ENCODE measurements around the gene SYT14.
A peak's percentile ranks its signal among the peaks of the same experiment; 100 is the strongest.
"Not testable (repeated sequence)": the region's sequence is repeated elsewhere in the genome, so short reads cannot be mapped to it uniquely, and the experiment has no call there.

SYT14 gene

GRCh38 chr1:210123924-210124589, 186.0 kb downstream of the SYT14 start:
- no peak for DNase-seq

GRCh38 chr1:210124736-210125135, 186.7 kb downstream of the SYT14 start:
- no peak for DNase-seq

DNA sequence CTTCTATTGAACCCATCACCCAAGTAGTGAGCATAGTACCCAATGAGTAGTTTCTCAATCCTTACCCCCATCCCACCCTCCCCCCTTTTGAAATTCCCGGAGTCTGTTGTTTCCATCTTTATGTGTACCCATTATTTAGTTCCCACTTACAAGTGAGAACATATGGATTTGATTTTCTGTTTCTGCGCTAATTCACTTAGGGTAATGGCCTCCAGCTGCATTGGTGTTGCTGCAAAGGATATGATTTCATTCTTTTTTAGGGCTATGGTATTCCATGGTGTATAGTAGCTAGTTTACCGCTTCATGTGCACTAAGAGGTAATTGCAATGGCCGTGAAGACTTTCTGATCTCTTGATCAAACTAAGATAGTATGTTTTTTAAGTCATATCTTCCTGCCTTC, 187.1 kb downstream of the SYT14 start:
- no peak for DNase-seq

DNA sequence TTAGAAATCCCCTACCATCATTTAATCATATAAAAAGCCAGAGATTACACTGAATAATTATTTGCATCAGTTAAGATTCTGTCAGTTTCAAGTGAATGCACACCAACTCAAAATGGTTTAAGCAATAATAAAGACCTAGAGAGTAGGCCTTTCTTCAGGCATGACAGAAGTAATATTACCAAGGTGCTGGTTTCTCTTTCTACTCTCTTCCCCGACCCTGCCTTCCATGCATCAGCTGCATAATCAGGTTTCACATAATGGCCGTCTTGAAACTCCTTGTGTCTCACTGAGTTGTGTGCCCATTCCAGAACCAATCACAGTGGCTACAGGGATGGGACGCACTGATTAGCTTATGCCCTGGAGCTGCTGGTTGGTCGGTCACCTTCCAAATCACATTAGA, 191.1 kb downstream of the SYT14 start:
- no peak for DNase-seq

DNA sequence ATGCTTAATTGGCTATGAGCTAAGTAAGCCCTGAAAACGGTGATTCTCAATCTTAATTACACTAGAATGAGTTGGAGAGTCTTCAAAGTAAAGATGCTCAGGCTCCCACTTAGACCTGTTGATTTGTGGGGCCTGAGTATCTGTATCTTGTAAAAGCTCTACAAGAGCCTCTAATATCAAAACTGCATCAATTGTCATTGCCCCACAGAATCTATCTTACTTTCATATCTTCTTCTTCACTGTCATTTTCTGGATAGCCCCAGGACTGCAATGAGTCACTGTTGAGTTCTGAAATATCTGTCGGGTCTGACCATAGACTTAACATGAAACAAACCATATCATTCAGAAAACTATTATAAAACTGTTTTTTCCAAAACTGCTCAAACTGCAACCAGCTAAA, 191.7 kb downstream of the SYT14 start:
- no peak for DNase-seq

GRCh38 chr1:210132582-210132981, 194.6 kb downstream of the SYT14 start:
- DNase-seq: no peak

DNA sequence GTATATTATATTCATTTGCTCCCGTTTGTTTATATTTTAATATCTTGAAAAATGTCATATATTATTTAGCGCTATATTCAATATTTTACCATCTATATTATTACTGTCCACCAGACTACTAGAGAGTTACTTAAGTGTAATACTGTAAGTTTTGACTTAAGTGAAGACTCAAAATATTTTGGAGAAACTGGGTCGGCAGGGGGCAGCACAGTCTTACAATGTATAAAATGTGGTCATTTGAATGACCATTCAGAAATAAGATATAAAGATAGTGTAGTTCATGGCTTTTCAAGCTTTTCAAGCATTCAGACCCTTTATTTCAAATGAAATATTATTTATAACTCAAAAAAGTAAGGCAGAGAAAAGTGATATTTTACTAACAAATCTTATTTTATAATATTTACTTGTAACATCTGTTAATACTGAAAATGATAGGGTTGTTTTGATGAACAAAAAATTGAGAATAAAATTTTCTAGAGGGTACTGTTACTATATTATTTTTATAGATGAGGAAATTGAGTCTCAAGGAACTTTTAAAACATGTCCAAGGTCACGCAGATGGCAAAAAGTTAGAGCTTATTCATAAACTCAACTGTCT, 205.5 kb downstream of the SYT14 start:
- DNase-seq: peak; percentile 61

- DNase-seq: no peak
These were observed 206.7 kb downstream of the SYT14 start for GRCh38 chr1:210144736-210145135.

DNA sequence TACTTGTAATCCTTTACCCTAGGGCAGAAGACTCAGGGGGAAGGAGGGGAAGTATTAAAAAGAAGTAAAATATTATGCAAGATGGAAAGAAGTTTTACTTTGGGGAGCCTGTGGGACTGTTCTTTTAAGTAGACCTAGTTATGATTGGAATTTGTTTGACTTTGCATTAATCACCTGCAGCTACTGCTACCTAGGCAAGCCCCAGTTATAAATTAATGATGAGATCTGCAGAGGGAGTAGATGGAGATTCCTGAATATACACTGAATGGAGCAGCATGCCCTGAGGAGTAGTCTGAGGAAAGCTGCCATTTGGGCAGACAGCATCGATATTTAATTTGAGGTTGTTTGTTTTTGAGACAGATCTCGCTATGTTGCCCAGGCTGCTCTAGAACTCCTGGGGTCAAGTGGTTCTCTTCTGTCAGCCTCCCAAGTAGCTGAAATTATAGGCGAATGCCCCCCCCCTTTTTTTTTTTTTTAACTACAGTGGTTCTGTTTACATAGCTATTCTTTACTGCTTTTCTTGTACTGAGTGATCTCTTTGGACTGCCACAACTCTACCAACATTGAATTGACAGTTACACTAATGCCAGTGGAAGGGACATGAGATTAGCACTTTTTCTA, 213.1 kb downstream of the SYT14 start:
- no peak for DNase-seq

DNA sequence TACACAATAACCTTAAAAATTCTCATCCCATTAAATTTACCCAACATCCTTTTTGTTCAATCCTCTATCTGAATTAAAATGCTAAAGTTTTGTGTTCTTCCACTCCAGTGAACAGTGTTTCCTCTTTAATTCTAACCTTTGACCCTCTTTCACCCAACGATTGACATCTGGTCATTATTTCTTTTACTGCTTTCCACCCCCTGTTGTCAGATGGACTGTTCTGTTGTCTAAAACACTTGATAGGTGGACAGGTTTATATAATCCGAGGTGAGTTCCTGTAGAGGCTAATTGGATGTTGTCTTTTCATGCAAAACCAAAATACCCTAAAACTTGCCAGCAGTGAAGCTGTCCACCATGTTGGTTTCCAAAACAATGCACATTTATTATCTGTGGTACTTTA, 221.2 kb downstream of the SYT14 start:
- DNase-seq: no peak

DNA sequence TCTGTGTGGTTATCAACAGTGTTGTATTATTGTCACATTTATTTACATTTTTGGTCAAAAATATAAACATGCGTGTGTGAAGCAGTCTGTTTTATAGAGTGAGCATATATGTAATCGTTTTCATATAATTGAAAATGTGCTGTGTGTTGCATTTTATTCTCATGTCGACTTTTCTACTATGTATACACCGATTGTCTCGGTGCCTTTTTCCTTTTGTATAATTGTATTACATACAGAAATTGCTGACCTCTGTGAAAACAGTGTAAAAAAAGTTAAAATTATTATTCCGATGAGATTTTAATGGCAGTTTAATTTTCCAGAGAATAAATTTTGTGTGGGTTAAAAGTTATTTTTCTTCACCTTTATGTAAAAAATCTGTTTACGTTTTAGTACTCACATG, 232.2 kb downstream of the SYT14 start:
- no peak for DNase-seq

- DNase-seq: no peak
These were observed 236.1 kb downstream of the SYT14 start for GRCh38 chr1:210174133-210174532.

DNA sequence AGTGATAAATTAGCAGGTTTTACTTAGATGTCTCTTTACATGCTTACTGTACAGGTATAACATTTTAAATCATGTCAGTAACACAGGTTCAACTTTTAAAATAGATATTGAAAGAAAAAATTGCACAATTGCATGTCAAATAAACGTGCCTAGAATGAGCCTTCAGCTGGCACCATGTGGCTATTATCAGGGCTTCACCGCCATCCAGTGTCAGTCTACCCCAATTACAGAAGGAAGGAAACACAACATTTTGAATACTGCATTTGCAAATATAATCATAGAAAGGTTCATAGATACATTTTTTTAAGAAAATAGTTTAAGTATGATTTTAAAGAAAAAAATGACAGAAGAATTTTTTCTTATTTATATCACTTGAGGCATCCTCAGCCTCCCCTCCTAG, 247.0 kb downstream of the SYT14 start:
- DNase-seq: no peak

GRCh38 chr1:210187849-210188606, 250.0 kb downstream of the SYT14 start:
- DNase-seq: peak; percentile 82

DNA sequence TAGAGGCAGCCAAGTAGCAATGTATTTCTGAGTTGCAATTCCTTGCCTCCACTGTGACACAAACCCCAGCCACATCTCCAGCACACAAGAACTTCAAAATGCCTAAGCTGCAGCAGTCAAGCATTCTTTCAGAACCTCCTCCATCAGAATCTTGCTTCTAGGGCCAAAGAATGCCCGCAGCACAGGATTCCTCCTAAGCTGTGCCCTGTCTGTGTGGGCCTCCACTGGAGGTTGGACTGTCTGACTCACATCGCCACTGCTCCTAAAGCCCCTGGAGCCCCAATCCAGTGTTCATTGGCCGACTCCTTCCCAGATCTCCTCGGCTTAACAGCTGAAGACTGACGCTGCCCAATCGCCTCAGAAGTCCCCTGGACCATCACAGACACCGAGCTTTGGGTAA, 251.4 kb downstream of the SYT14 start:
- no peak for DNase-seq

DNA sequence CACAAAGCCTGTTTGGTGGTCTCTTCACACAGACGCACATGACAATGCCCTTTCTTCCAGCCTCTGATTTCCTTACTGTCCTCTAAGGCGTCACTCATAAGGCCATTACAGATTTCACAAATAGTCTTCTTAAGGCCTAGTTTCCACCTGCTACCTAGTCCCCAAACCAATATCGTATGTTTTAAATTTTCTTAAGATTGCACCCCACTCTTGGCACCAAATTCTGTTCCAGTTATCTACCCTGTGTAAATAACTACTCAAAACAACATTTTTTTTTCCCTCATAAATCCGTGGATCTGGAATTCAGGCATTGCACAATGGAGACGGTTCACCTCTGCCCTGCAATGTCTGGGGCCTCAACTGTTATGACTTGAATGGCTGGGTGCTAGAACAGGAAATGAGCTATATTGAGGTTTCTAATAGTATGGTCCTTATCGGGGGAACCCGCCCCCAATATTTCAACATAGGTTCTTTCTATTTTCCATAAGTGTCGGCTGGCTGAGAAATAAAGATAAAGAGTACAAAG, 257.7 kb downstream of the SYT14 start:
- no peak for DNase-seq

DNA sequence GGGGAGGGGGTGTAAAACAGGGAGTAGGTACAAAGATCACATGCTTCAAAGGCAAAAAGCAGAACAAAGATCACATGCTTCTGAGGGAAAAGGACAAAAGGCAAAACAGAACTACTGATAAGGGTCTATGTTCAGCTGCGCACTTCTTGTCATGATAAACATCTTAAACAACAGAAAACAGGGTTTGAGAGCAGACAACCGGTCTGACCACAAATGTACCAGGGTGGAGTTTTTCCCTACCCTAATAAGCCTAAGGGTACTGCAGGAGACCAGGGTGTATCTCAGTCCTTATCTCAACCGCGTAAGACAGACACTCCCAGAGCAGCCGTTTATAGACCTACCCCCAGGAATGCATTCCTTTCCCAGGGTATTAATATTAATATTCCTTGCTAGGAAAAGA, 258.2 kb downstream of the SYT14 start:
- DNase-seq: not testable (repeated sequence)

- no peak for DNase-seq
These were observed 260.8 kb downstream of the SYT14 start for GRCh38 chr1:210198840-210199239.

- no peak for DNase-seq
These were observed 262.2 kb downstream of the SYT14 start for GRCh38 chr1:210200124-210200736.

DNA sequence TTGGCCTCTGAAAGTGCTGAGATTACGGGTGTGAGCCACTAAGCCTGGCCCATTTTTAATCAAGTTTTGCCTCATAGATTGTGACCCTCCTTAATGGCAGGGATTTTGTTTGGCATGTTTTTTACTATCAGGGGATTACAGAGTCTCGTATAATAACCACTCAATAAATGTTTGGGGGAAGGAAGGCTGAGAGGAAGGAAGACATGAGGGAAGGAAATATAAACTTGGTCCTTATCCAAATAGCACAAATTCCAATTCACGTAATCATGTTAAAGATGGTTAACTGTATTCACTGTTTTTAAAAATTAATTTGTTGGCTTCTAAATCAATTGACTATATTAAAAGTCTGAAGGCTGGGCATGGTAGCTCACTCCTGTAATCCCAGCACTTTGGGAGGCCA, 263.7 kb downstream of the SYT14 start:
- no peak for DNase-seq

DNA sequence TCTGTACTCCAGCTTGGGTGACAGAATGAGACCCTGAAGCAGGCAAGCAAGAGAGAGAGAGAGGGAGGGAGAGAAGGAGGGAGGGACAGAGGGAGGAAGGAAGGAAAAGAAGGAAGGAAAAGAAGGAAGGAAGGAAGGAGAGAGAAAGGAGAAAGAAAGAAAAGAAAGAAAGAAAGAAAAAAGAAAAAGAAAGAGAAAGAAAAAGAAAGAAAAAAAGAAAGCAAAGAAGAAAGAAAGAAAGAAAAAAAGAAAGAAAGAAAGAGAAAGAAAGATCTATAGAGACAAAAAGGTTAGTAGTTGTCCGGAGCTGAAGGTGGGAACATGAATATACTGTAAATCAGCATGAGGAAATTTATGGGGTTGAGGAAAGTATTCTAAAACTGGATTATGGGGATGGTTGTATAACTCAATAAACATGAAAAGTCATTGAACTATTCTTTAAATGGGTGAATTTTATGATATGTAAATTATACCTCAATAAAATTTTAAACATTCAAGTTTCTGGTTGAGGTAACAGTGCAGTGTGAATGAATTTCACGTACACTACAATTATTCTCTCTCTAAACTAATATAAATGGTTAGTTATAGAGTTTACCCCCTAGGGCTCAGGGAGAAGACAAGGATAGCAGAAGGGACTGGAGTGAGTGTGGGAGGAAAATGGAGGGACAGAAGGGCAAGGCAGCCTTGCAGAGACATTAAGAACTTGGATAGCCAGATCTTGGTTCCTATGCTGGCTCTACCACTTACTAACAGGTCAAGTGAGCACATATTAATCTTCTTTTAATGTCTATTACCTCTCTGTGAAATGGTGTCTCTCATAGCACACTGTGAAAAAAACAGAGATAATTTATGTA, 269.8 kb downstream of the SYT14 start:
- DNase-seq: no peak

DNA sequence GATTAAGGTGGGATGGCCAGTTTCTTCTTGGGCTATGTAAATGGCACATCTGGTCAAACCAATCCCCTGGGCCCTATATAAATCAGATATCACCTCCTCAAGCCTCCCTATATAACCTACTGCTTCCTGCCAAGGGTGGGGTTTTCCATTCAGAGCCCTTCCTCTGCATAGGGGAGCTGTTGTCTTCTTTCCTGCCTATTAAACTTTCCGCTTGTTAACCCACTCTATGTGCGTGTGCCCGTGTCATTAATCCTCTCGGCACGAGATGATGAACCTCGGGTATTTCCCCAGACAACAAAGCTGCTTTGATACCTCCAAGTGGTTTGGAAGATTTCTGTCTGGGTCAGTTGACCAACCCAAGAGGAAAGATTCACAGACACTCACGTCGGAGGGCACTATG, 275.3 kb downstream of the SYT14 start:
- no peak for DNase-seq

All from islet precursor cell (in vitro differentiated cells).